Activated naive CD4-positive, alpha-beta T cell treated with anti-CD3 and anti-CD28 coated beads for 36 hours (primary cell): ENCODE results near the gene DMXL1. TPM values are rescaled to one million over a fixed set of nuclear protein-coding genes. Genes with fewer than 3 reads are reported as not detected.
"Not testable (repeated sequence)": the region's sequence is repeated elsewhere in the genome, so short reads cannot be mapped to it uniquely, and the experiment has no call there.

ENCODE experiments used
- CTCF ChIA-PET: fragments of 350-600 bp; sonication (Branson Sonifier 250); formaldehyde crosslinking; loops from one replicate; lab custom pipeline; 2021; ENCODE audit warnings: antibody characterized with exemption; lab: Charles Lee
- DNase-seq: peaks from one replicate; pipeline ENCODE4 v3.0.0-alpha.2; 2020
- H3K27ac Mint-ChIP-seq: one replicate; pipeline ENCODE4 v1.8.0; 2021; ENCODE audit warnings: mild to moderate bottlenecking, mixed read lengths
- H3K27me3 Mint-ChIP-seq: one replicate; pipeline ENCODE4 v1.8.0; 2021; ENCODE audit warnings: low read depth, mixed read lengths
- H3K36me3 Mint-ChIP-seq: one replicate; pipeline ENCODE4 v1.8.0; 2021; ENCODE audit warnings: low read depth, mixed read lengths
- H3K4me1 Mint-ChIP-seq: one replicate; pipeline ENCODE4 v1.8.0; 2021; ENCODE audit warnings: low read depth, mixed read lengths
- H3K4me3 Mint-ChIP-seq: one replicate; pipeline ENCODE4 v1.8.0; 2021; ENCODE audit warnings: mild to moderate bottlenecking, moderate library complexity, mixed read lengths
- H3K9me3 Mint-ChIP-seq: one replicate; pipeline ENCODE4 v1.8.0; 2021; ENCODE audit warnings: mixed read lengths
- intact Hi-C: fragments of 100-400 bp; cut with micrococcal nuclease; formaldehyde crosslinking; loops from one replicate; pipeline ENCODE4 v1.15.1; 2023
- total RNA-seq, 2 experiments: library from RNA; stranded (reverse); gene quantifications; one replicate each; pipeline ENCODE4 v1.2.3, GENCODE V29; 2021

DMXL1 gene
- total RNA-seq, 2 experiments from 2014 or later: 16.4 to 18.0 TPM

- Mint-ChIP-seq H3K27me3 (no peaks in the 10 kb centered on the region), H3K4me1 (peaks cover 10% of the 10 kb centered on the region), H3K4me3 (no peak overlapping the region), H3K9me3 (no peaks in the 10 kb centered on the region), H3K27ac (no peak overlapping the region), H3K36me3 (peaks cover 11% of the 10 kb centered on the region)
- no peak for DNase-seq
- CTCF ChIA-PET: no interaction called here
- intact Hi-C loops: no loop called here
Measured at GRCh38 chr5:119095611-119096010, 24.7 kb downstream of the DMXL1 start.

DNA sequence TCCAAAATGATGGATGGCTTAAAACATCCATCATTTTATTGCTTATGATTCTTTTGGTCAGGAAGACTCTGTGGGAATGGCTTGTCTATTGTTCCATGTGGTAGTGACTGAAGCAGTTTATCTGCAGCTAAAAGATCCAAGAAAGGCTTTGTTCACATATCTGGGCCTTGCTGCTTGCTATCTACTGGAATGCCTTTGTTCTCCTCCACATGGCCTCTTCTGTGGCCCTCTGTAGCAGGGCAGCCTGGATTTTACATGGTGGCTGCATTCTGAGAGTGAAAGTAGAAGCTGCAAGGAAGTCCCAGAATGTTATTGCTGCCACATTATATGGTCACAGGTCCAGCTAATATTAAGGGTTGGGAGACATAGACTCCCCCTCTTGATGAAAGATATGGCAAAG is 35.1 kb downstream of the DMXL1 start:
- Mint-ChIP-seq H3K27me3 (no peaks in the 10 kb centered on the region), H3K36me3 (peaks cover 10% of the 10 kb centered on the region), H3K4me3 (no peak overlapping the region), H3K4me1 (peaks cover 2% of the 10 kb centered on the region), H3K9me3 (no peaks in the 10 kb centered on the region), H3K27ac (no peak overlapping the region)
- CTCF ChIA-PET: no interaction called here
- intact Hi-C loops: no loop called here
- no peak for DNase-seq

GRCh38 chr5:119112151-119112550 is 41.3 kb downstream of the DMXL1 start:
- H3K27ac Mint-ChIP-seq: no peak overlapping the region
- H3K4me3 Mint-ChIP-seq: no peak overlapping the region
- no peak for DNase-seq
- intact Hi-C loops: no loop called here
- no peaks in the 10 kb centered on the region for H3K4me1 Mint-ChIP-seq
- no peaks in the 10 kb centered on the region for H3K9me3 Mint-ChIP-seq
- CTCF ChIA-PET: no interaction called here
- H3K27me3 Mint-ChIP-seq: no peaks in the 10 kb centered on the region
- H3K36me3 Mint-ChIP-seq: peaks cover 15% of the 10 kb centered on the region

- CTCF ChIA-PET: interaction anchor here (0.7 to 1.3 kb wide), 2 partner anchors 318 to 1152 kb away, joined by 3 read pairs; no protein-coding TSS in a partner anchor
- Mint-ChIP-seq H3K9me3 (no peaks in the 10 kb centered on the region), H3K36me3 (peaks cover 34% of the 10 kb centered on the region), H3K4me1 (peaks cover 2% of the 10 kb centered on the region), H3K27ac (no peak overlapping the region), H3K27me3 (no peaks in the 10 kb centered on the region), H3K4me3 (no peak overlapping the region)
- intact Hi-C loops: no loop called here
- no peak for DNase-seq
Measured at GRCh38 chr5:119117237-119117636, 46.4 kb downstream of the DMXL1 start.

- intact Hi-C loops: no loop called here
- Mint-ChIP-seq H3K4me3 (no peak overlapping the region), H3K4me1 (peaks cover 2% of the 10 kb centered on the region), H3K36me3 (peaks cover 39% of the 10 kb centered on the region), H3K27me3 (no peaks in the 10 kb centered on the region), H3K27ac (no peak overlapping the region), H3K9me3 (peaks cover 2% of the 10 kb centered on the region)
- DNase-seq: no peak
- CTCF ChIA-PET: interaction anchor here (1.3 kb wide), 1 partner anchor 317 kb away, joined by 3 read pairs; no protein-coding TSS in a partner anchor
Measured at GRCh38 chr5:119118000-119118399, 47.1 kb downstream of the DMXL1 start.

GRCh38 chr5:119120893-119121292 is 50.0 kb downstream of the DMXL1 start:
- peaks cover 42% of the 10 kb centered on the region for H3K36me3 Mint-ChIP-seq
- DNase-seq: no peak
- no peaks in the 10 kb centered on the region for H3K27me3 Mint-ChIP-seq
- intact Hi-C loops: no loop called here
- CTCF ChIA-PET: no interaction called here
- no peak overlapping the region for H3K4me3 Mint-ChIP-seq
- peaks cover 2% of the 10 kb centered on the region for H3K9me3 Mint-ChIP-seq
- H3K4me1 Mint-ChIP-seq: peaks cover 2% of the 10 kb centered on the region
- no peak overlapping the region for H3K27ac Mint-ChIP-seq

DNA sequence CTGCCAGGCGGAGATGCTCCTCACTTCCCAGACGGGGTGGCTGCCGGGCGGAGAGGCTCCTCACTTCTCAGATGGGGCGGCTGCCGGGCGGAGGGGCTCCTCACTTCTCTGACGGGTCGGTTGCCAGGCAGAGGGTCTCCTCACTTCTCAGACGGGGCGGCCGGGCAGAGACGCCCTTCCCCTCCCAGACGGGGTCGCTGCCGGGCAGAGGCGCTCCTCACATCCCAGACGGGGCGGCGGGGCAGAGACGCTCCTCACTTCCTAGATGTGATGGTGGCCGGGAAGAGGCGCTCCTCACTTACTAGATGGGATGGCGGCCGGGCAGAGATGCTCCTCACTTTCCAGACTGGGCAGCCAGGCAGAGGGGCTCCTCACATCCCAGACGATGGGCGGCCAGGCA is 51.6 kb downstream of the DMXL1 start:
- H3K27ac Mint-ChIP-seq, H3K27me3 Mint-ChIP-seq, DNase-seq, intact Hi-C loops, CTCF ChIA-PET, H3K9me3 Mint-ChIP-seq, H3K4me1 Mint-ChIP-seq, H3K4me3 Mint-ChIP-seq: not testable (repeated sequence)
- H3K36me3 Mint-ChIP-seq: peaks cover 32% of the 10 kb centered on the region

DNA sequence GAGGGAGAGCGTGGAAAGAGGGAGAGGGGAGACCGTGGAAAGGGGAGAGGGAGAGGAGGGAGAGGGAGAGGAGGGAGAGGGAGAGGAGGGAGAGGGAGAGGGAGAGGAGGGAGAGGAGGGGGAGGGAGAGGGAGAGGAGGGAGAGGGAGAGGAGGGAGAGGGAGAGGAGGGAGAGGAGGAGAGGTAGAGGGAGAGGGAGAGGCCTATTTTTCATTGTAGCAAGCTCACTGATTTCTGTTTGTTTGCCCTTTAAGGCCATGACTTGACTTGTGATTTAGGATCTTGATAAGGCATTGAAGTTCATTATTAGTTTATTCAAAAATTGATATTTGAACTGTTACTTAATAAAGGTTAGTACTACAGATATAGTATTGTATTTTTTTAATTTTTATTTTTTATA is 52.4 kb downstream of the DMXL1 start:
- DNase-seq: no peak
- Mint-ChIP-seq H3K9me3 (peaks cover 2% of the 10 kb centered on the region), H3K27me3 (no peaks in the 10 kb centered on the region), H3K36me3 (peaks cover 28% of the 10 kb centered on the region), H3K4me1 (no peaks in the 10 kb centered on the region), H3K27ac (no peak overlapping the region), H3K4me3 (no peak overlapping the region)
- intact Hi-C loops: no loop called here
- CTCF ChIA-PET: no interaction called here

GRCh38 chr5:119129770-119130169 is 58.9 kb downstream of the DMXL1 start:
- intact Hi-C loops: no loop called here
- H3K9me3 Mint-ChIP-seq: no peaks in the 10 kb centered on the region
- H3K27ac Mint-ChIP-seq: no peak overlapping the region
- peaks cover 27% of the 10 kb centered on the region for H3K36me3 Mint-ChIP-seq
- no peak overlapping the region for H3K4me3 Mint-ChIP-seq
- DNase-seq: no peak
- CTCF ChIA-PET: no interaction called here
- no peaks in the 10 kb centered on the region for H3K4me1 Mint-ChIP-seq
- no peaks in the 10 kb centered on the region for H3K27me3 Mint-ChIP-seq

DNA sequence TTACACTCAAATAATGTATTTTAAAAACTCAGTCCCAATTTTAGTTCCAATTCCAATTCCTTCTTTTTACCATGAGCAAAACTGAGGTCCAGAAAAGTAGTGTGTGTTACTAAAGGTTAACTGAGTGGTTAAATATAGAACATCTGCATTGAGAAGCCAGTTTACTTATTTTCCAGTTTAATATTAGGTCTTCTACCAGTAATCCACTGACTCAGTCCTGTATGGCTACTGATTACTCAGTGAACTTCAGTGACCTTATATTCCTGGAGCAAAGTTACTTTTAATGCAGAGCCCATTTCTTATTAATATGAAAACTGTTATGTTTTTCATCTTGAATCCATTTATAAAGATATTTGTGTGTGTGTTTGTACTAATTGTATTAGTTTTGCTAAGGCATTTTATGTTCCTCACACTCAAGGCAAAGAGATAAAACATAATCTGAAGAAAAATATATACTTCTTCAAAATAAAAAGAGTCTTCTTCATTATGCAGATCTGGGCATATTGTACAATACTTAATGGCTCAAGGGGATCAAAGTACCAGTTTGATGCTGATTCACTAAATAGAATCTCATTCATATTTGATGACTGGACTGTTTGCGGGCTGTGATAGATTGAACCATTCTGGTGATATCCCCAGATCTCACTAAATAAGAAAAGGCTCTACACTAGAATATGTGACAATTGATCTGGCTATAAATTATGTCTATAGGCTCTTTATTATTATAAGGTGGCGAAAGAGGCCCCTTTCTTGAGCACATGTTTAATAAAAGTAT is 60.8 kb downstream of the DMXL1 start:
- Mint-ChIP-seq H3K4me3 (no peak overlapping the region), H3K27ac (no peak overlapping the region), H3K9me3 (peaks cover 10% of the 10 kb centered on the region), H3K27me3 (no peaks in the 10 kb centered on the region), H3K36me3 (peaks cover 45% of the 10 kb centered on the region), H3K4me1 (no peaks in the 10 kb centered on the region)
- DNase-seq: no peak
- intact Hi-C loops: no loop called here
- CTCF ChIA-PET: no interaction called here

- H3K27me3 Mint-ChIP-seq, DNase-seq, H3K4me3 Mint-ChIP-seq, H3K27ac Mint-ChIP-seq, H3K4me1 Mint-ChIP-seq, intact Hi-C loops, CTCF ChIA-PET: not testable (repeated sequence)
- peaks cover 51% of the 10 kb centered on the region for H3K36me3 Mint-ChIP-seq
- peaks cover 17% of the 10 kb centered on the region for H3K9me3 Mint-ChIP-seq
Measured at GRCh38 chr5:119135743-119136142, 64.9 kb downstream of the DMXL1 start.

DNA sequence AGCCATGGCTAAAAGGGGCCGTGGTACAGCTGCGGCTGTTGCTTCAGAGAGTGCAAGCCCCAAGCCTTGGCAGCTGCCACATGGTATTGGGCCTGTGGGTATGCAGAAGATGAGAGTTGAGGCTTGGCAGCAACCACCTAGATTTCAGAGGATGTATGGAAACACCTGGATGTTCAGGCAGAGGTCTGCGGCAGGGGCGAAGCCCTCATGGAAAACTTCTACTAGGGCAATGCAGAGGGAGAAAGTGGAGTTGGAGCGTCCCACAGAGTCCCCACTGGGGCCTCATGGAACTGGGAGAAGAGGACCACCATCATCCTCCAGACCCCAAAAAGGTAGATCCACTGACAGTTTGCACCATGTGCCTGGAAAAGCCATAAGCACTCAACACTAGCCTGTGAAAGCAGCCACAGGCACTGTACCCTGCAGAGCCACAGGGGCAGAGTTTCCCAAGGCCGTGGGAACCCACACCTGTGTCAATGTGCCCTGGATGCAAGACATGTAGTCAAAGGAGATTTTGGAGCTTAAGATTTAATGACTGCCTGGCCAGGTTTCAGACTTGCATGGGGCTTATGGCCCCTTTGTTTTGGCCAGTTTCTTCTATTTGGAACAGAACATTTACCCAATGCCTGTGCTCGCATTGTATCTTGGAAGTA is 65.9 kb downstream of the DMXL1 start:
- Mint-ChIP-seq H3K4me3 (no peak overlapping the region), H3K9me3 (peaks cover 17% of the 10 kb centered on the region), H3K27me3 (no peaks in the 10 kb centered on the region), H3K27ac (no peak overlapping the region), H3K36me3 (peaks cover 51% of the 10 kb centered on the region), H3K4me1 (no peaks in the 10 kb centered on the region)
- CTCF ChIA-PET: no interaction called here
- no peak for DNase-seq
- intact Hi-C loops: no loop called here

GRCh38 chr5:119153629-119154028 is 82.7 kb downstream of the DMXL1 start:
- Mint-ChIP-seq H3K27me3 (no peaks in the 10 kb centered on the region), H3K4me1 (no peaks in the 10 kb centered on the region), H3K27ac (no peak overlapping the region), H3K36me3 (peaks cover 46% of the 10 kb centered on the region), H3K4me3 (no peak overlapping the region), H3K9me3 (peaks cover 9% of the 10 kb centered on the region)
- CTCF ChIA-PET: no interaction called here
- intact Hi-C loops: no loop called here
- DNase-seq: no peak
